ENCODE measurements around the gene PKIG. TPM values are rescaled to one million over a fixed set of nuclear protein-coding genes. Genes with fewer than 3 reads are reported as not detected.

The PKIG gene
- total RNA-seq, 1 experiment from 2014 or later = 41.9 TPM

GRCh38 chr20:44641325-44641724 is 58.9 kb downstream of the PKIG start:
- Histone ChIP-seq H3K9me3 (ENCODE audit: insufficient read depth, low read depth) (no peaks in the 10 kb centered on the region), H3K4me3 (no peak overlapping the region), H3K4me1 (replicated peaks; ENCODE audit: insufficient read depth) (peaks cover 34% of the 10 kb centered on the region), H3K27me3 (ENCODE audit: insufficient read depth, low read depth) (no peaks in the 10 kb centered on the region), H2AFZ (no peak overlapping the region), H3K79me2 (ENCODE audit: low read depth) (no peaks in the 10 kb centered on the region), H3K36me3 (ENCODE audit: low read depth) (no peaks in the 10 kb centered on the region), H4K20me1 (ENCODE audit: insufficient read depth) (no peaks in the 10 kb centered on the region), H3F3A (ENCODE audit: insufficient read depth, low read depth) (peaks cover 25% of the 10 kb centered on the region), H3K4me2 (no peak overlapping the region), H3K9me2 (ENCODE audit: insufficient read depth) (no peaks in the 10 kb centered on the region), H3K27ac (no peak overlapping the region)
- BruUV-seq (replicated peaks) = no TSS peak
- TF ChIP-seq CTCF (conservative IDR thresholded peaks at IDR 0.05) (no peak), EZH2 (IDR thresholded peaks at IDR 0.05; ENCODE audit: low read depth) (no peak)
- ChIA-PET POLR2A (ENCODE audit: unreplicated experiment) (no interaction called here), CTCF (interaction anchor here (0.7 to 1.0 kb wide), 2 partner anchors 89 to 227 kb away, joined by 3 read pairs; no protein-coding TSS in a partner anchor)
- intact Hi-C loops (cut with micrococcal nuclease; ENCODE audit: unreplicated experiment) = no loop called here
- no peak for DNase-seq

- BruUV-seq (replicated peaks) = no TSS peak
- CTCF ChIA-PET = interaction anchor here (0.7 to 1.0 kb wide), 2 partner anchors 88 to 228 kb away, joined by 3 read pairs; no protein-coding TSS in a partner anchor
- Histone ChIP-seq H3K79me2 (ENCODE audit: low read depth) (no peaks in the 10 kb centered on the region), H3K27me3 (ENCODE audit: insufficient read depth, low read depth) (no peaks in the 10 kb centered on the region), H3K4me1 (replicated peaks; ENCODE audit: insufficient read depth) (peaks cover 39% of the 10 kb centered on the region), H2AFZ (peak overlapping the region; percentile 71), H3K4me3 (no peak overlapping the region), H3F3A (ENCODE audit: insufficient read depth, low read depth) (peaks cover 25% of the 10 kb centered on the region), H3K9me2 (ENCODE audit: insufficient read depth) (no peaks in the 10 kb centered on the region), H3K27ac (peak overlapping the region; percentile 84), H3K4me2 (peak overlapping the region; percentile 67), H3K9me3 (ENCODE audit: insufficient read depth, low read depth) (no peaks in the 10 kb centered on the region), H4K20me1 (ENCODE audit: insufficient read depth) (no peaks in the 10 kb centered on the region), H3K36me3 (ENCODE audit: low read depth) (no peaks in the 10 kb centered on the region)
- POLR2A ChIA-PET (ENCODE audit: unreplicated experiment) = interaction anchor here (0.5 kb wide), 1 partner anchor 236 kb away, joined by 3 read pairs; no protein-coding TSS in a partner anchor
- peak; percentile 60 to 64 for DNase-seq
- intact Hi-C loops (cut with micrococcal nuclease; ENCODE audit: unreplicated experiment) = loop anchor here (1.0 kb wide), 1 partner anchor 9 kb away; the partner anchor contains the start of gene ADA
- TF ChIP-seq EZH2 (IDR thresholded peaks at IDR 0.05; ENCODE audit: low read depth) (no peak), CTCF (conservative IDR thresholded peaks at IDR 0.05) (no peak; the same call in 1 of the 2 replicates)
Observed at GRCh38 chr20:44642203-44643153, 60.1 kb downstream of the PKIG start.

- POLR2A ChIA-PET (ENCODE audit: unreplicated experiment) = interaction anchor here (0.5 kb wide), 1 partner anchor 237 kb away, joined by 3 read pairs; no protein-coding TSS in a partner anchor
Observed at GRCh38 chr20:44643154-44643519, 60.8 kb downstream of the PKIG start.

More at GRCh38 chr20:44643154-44643519, 60.8 kb downstream of the PKIG start:
- no peaks in the 10 kb centered on the region for H3K9me3 ChIP-seq (ENCODE audit: insufficient read depth, low read depth)
- DNase-seq = no peak
- no peak overlapping the region for H3K4me3 ChIP-seq
- H4K20me1 ChIP-seq (ENCODE audit: insufficient read depth) = no peaks in the 10 kb centered on the region
- H3K27me3 ChIP-seq (ENCODE audit: insufficient read depth, low read depth) = no peaks in the 10 kb centered on the region
- H3F3A ChIP-seq (ENCODE audit: insufficient read depth, low read depth) = peaks cover 25% of the 10 kb centered on the region
- intact Hi-C loops (cut with micrococcal nuclease; ENCODE audit: unreplicated experiment) = no loop called here
- TF ChIP-seq EZH2 (IDR thresholded peaks at IDR 0.05; ENCODE audit: low read depth) = no peak
- no peak for TF ChIP-seq CTCF (conservative IDR thresholded peaks at IDR 0.05)
- H3K79me2 ChIP-seq (ENCODE audit: low read depth) = no peaks in the 10 kb centered on the region
- H3K9me2 ChIP-seq (ENCODE audit: insufficient read depth) = no peaks in the 10 kb centered on the region
- peaks cover 39% of the 10 kb centered on the region for H3K4me1 ChIP-seq (replicated peaks; ENCODE audit: insufficient read depth)
- peak overlapping the region; percentile 84 for H3K27ac ChIP-seq
- H3K36me3 ChIP-seq (ENCODE audit: low read depth) = no peaks in the 10 kb centered on the region
- CTCF ChIA-PET = no interaction called here
- BruUV-seq (replicated peaks) = no TSS peak
- H3K4me2 ChIP-seq = peak overlapping the region; percentile 67
- no peak overlapping the region for H2AFZ ChIP-seq
